ENCODE results near the gene CCDC149. TPM values are rescaled to one million over a fixed set of nuclear protein-coding genes. Genes with fewer than 3 reads are reported as not detected.

CCDC149 gene
- total and polyA plus RNA-seq, 2 of the 8 experiments (the other 6 are each of a cell fraction or from before 2014, with no cell fraction given) = 2.2 to 5.6 TPM

- no peak for TF ChIP-seq RXRA (IDR thresholded peaks at IDR 0.05; ENCODE audit: insufficient read depth, low read depth, low read length)
- no peak for TF ChIP-seq CHD2 (IDR thresholded peaks at IDR 0.05; ENCODE audit: low read length)
These were observed 14.2 kb upstream of the CCDC149 start (continued) for GRCh38 chr4:24927049-24927448.
